Coronary artery (tissue), 2 donors: ENCODE measurements around the gene KCNMA1.

ENCODE experiments used
- DNase-seq: peaks from one replicate; pipeline ENCODE4 v3.0.0-alpha.2; 2017; ENCODE audit warnings: low spot score
- H3K27ac ChIP-seq, 2 donors: fragments of 200-600 bp; sonication (generic); one replicate each; pipeline ENCODE4 v1.5.1; 2016 to 2019
- H3K4me3 ChIP-seq: fragments of 200-600 bp; sonication (generic); 2 replicates; pipeline ENCODE4 v1.5.1; 2016; ENCODE audit warnings: mild to moderate bottlenecking, moderate library complexity
- CTCF ChIP-seq: fragments of 200-600 bp; sonication (generic); IDR thresholded peaks from one replicate; pipeline ENCODE4 v1.5.1; 2019; ENCODE audit warnings: antibody characterized with exemption

KCNMA1 gene

GRCh38 chr10:77196614-77197013 is 441.0 kb downstream of the KCNMA1 start:
- peak overlapping the region in 1 of 2 donors; percentile 15 for H3K27ac ChIP-seq
- TF ChIP-seq CTCF = no peak
- DNase-seq = no peak
- no peak overlapping the region for H3K4me3 ChIP-seq

GRCh38 chr10:77195101-77195500 is 442.5 kb downstream of the KCNMA1 start:
- DNase-seq = no peak
- Histone ChIP-seq H3K4me3 (no peak overlapping the region), H3K27ac (peak overlapping the region; percentile 35 to 76)
- no peak for TF ChIP-seq CTCF

- DNase-seq = no peak
- Histone ChIP-seq H3K27ac (peak overlapping the region in 1 of 2 donors; percentile 76), H3K4me3 (no peak overlapping the region)
- TF ChIP-seq CTCF = no peak
Observed at GRCh38 chr10:77193001-77193400, 444.6 kb downstream of the KCNMA1 start.

- Histone ChIP-seq H3K27ac (no peak overlapping the region), H3K4me3 (no peak overlapping the region)
- no peak for DNase-seq
- TF ChIP-seq CTCF = no peak
Observed at GRCh38 chr10:77192402-77192801, 445.2 kb downstream of the KCNMA1 start.

- no peak for DNase-seq
- no peak overlapping the region for H3K27ac ChIP-seq
- no peak for TF ChIP-seq CTCF
- no peak overlapping the region for H3K4me3 ChIP-seq
Observed at GRCh38 chr10:77191324-77192049, 446.1 kb downstream of the KCNMA1 start.

GRCh38 chr10:77190291-77190690 is 447.3 kb downstream of the KCNMA1 start:
- TF ChIP-seq CTCF = no peak
- H3K4me3 ChIP-seq = no peak overlapping the region
- DNase-seq = no peak
- H3K27ac ChIP-seq = no peak overlapping the region

- no peak overlapping the region for H3K4me3 ChIP-seq
- no peak for TF ChIP-seq CTCF
- no peak overlapping the region for H3K27ac ChIP-seq
- DNase-seq = no peak
Observed at GRCh38 chr10:77189520-77189919, 448.1 kb downstream of the KCNMA1 start.
